GM19023 (cell line): Measurements from ENCODE around the gene UBE3C.

ENCODE experiments used
- ATAC-seq: cut with Tn5 transposase; IDR thresholded peaks from one replicate; pipeline ENCODE4 v1.9.1; 2021; ENCODE audit warnings: mild to moderate bottlenecking, moderate library complexity; ENCODE audit not compliant: unreplicated experiment

Gene UBE3C

GRCh38 chr7:157282141-157282801, 143.5 kb downstream of the UBE3C start:
- ATAC-seq = no peak

GRCh38 chr7:157284229-157285014, 145.7 kb downstream of the UBE3C start:
- ATAC-seq = no peak

DNA sequence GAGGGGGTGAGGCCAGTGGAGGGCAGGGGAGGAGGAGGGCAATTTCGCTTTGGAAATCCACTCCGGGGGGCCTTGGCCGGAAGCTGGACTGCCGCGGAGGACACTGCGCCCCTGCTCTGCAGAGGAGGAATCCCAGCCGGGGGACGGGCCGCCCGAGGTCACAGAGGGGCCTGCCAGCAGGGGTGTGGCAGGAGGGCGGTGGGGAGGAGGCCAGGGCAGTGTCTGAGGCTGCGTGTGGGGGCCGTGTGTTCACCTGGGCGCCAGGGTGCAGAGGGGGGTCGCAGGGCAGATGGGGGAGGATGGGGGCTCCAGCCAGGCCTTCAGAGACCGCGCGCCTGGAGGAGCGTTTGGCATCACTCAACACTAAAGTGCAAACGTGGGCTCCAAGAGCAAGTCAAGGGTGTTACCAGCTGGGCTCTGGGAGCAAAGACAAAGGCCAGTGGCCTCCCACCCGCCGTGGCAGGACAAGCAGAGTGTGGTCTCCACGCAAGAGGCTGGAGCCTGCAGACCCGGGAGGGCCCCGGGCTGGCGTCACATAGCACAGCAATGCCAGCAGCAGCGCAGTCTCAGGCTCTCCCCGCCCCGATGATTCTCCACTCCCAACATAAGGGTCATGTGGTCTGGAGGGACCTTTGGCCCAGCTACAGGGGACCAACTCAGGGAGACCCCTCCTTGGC, 152.8 kb downstream of the UBE3C start:
- no peak for ATAC-seq

- no peak for ATAC-seq
Measured at GRCh38 chr7:157292258-157292657, 153.5 kb downstream of the UBE3C start.

- ATAC-seq = no peak
Measured at GRCh38 chr7:157292770-157293412, 154.2 kb downstream of the UBE3C start.

DNA sequence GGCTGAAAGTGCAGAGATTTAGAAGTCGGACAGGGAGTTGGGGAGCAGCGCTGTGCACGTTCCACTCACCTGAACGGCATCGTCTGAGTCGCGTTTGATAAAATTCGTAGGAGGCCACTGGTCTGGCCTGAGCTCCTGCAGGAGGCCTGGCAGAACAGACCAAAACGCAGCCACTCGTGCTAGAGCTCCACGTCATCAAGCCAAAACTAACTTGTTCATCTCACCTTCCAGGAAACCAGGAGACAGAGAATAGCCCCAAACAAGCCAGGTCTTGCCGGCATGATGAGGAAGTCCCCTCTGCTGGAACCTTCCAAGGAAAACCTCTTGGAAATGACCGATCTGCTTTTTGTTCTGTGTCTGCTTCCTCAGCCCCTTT, 154.7 kb downstream of the UBE3C start:
- ATAC-seq = no peak

- no peak for ATAC-seq
Measured at GRCh38 chr7:157294773-157295172, 156.0 kb downstream of the UBE3C start.

DNA sequence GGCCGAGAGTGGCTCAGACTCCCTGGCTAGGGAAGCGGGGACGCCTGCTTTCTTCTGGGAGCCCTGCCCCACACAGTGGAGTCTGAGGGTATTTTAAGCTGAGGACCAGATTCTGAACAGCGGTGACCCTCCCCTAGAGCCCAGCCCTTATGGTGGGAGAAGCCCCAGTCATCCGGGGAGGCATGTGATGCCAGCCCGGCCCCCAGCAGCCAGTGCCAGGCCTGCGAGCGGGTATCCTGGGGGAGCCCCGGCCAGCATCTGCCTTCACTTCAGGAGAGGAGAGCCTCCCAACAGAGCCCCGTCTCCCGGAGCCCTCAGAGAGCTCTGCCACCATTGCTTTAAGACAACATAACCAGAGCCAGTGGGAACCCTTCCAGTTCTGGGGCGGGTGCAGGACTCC, 156.6 kb downstream of the UBE3C start:
- no peak for ATAC-seq

- no peak for ATAC-seq
Measured at GRCh38 chr7:157297185-157297584, 158.5 kb downstream of the UBE3C start.

GRCh38 chr7:157299317-157299612, 160.5 kb downstream of the UBE3C start:
- no peak for ATAC-seq

GRCh38 chr7:157299613-157300368, 161.1 kb downstream of the UBE3C start:
- no peak for ATAC-seq

GRCh38 chr7:157300369-157300825, 161.7 kb downstream of the UBE3C start:
- ATAC-seq = no peak

- no peak for ATAC-seq
Measured at GRCh38 chr7:157301610-157302120, 162.9 kb downstream of the UBE3C start.

- ATAC-seq = no peak
Measured at GRCh38 chr7:157306846-157307838, 168.4 kb downstream of the UBE3C start.

- ATAC-seq = no peak
Measured at GRCh38 chr7:157309988-157310668, 171.4 kb downstream of the UBE3C start.

GRCh38 chr7:157310676-157311185, 172.0 kb downstream of the UBE3C start:
- ATAC-seq = no peak

- ATAC-seq = no peak
Measured at GRCh38 chr7:157312941-157313340, 174.2 kb downstream of the UBE3C start.

GRCh38 chr7:157313645-157314044, 174.9 kb downstream of the UBE3C start:
- ATAC-seq = no peak
